Stimulated activated CD4-positive, alpha-beta T cell treated with anti-CD3 and anti-CD28 coated beads, Interleukin-1b, Interleukin-23, amount 100 ng/mL, for 48 hours (primary cell): ENCODE data around the gene PDP2.
"Not testable (repeated sequence)": the region's sequence is repeated elsewhere in the genome, so short reads cannot be mapped to it uniquely, and the experiment has no call there.

Experiments used
- DNase-seq: peaks from one replicate; pipeline ENCODE4 v3.0.0-alpha.2; 2020

PDP2 gene

DNA sequence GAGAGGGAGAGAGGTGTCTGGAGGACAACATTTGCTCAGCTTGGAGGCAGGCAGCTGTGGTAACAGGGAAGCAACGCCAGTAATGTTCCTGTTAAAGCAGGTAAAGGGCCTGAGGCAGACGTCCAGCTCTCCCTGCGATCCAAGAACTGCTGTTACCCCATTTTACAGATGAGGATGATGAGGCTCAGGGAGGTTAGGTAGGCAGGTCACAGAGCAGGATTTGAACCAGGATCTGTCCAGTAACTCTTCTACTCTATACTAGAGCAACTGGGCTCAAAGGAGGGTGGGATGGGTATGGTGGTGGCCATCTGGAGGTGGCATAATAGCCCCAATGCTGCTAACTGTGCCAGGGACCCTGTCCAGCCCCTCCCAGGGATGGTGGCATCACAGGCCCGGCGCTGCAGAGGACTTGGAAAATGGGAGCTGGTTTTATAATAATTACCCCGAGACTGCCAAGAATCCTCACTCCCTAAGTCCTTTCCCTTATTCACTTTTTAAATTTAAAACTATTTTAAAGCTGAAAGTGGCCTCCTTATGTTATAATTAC, 24.1 kb upstream of the PDP2 start:
- DNase-seq = no peak

DNA sequence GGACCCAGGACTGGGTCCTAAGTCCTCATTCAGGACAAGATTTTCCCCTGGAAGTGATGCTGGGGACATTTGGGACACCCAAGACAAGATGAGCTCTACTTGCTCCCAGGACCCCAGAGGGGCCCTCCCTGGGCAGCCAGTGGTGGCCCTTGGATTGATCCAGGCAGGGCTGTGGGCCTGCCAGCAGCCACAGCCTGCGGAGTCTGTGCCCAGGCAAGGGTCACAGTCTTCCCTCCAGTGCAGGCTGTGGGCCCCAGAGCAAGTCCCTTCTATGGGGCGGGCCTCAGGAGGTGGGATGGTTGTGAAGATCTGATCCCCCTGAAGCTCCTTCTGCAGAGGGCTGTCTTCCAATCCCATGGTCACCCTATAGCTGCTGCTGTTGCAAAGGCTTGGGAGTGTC, 23.5 kb upstream of the PDP2 start:
- no peak for DNase-seq

DNA sequence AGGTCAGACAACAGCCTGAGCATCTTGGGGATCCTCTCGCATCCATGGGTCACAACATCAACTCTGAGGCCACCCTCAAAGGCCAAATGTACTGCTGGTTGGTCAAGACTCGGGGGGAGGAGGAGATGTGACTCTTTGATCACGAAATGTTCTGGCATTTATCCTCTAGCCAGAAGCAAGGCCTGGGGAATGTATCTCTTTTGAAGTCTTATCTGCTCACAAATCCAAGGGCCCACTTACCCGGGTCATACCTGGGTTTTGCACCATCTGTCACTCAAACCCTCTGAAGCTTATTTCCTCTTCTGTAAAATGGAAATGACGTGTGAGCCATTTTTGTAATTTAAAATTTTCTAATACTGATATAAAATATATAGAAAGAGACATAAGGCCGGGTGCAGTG, 22.9 kb upstream of the PDP2 start:
- no peak for DNase-seq

DNA sequence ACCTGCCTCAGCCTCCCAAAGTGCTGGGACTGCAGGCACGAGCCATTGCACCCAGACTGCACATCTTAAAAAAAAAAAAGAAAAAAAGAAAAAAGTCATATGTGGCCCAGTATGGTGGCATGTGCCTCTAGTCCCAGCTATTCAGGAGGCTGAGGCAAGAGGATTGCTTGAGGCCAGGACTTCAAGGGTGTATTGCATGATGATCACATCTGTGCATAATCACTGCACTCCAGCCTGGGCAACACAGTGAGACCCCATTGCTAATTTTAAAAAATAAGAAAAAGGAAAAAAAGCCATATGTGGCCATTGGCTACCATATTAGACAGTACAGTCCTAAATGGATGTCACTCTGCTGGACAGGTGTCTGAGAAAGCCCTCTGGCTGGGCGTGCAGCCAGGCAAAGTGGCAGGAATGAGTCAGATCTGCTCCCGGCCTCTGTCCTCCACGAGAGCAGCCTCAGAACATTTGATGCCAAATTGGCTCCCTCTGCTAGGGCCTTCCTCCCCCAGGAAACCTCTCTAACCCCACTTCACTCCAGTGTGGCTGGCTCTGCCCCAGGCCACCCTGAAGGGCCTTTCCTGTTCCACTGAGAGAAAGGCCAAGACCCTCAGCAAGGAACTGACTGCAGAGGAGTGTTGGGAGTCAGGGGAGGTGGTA, 21.4 kb upstream of the PDP2 start:
- no peak for DNase-seq

DNA sequence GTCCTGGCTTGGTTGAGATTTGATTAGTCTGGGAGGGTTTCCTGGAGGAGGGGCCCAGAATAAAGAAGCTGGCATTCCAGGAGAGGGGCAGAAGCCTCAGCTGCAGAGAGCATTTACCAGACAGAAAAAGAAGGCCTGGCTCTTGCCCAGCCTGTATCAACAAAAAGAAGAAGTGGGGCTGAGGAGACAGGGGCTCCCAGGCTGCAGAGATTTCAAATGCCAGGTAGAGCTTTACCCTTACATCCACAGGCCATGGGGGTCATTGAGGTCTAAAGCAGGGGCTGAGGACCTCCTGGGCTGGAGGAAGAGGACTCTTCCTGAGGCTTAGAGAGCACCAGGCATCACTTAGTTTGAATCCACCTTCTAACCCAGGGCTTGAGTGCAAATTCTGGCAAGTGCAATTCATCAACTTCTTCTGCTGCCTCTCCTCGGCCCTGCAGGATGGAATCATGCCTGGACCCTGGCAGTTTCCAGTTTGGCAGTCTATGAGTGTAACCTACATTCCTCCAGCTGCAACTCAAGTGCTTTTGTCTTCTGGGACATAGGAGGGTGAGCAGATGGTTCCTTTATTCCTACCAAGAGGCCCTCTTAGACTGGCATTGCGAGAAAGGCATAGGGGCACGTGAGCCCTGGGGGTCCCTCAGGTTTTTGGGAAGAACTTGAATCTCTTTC, 20.8 kb upstream of the PDP2 start:
- DNase-seq = no peak

DNA sequence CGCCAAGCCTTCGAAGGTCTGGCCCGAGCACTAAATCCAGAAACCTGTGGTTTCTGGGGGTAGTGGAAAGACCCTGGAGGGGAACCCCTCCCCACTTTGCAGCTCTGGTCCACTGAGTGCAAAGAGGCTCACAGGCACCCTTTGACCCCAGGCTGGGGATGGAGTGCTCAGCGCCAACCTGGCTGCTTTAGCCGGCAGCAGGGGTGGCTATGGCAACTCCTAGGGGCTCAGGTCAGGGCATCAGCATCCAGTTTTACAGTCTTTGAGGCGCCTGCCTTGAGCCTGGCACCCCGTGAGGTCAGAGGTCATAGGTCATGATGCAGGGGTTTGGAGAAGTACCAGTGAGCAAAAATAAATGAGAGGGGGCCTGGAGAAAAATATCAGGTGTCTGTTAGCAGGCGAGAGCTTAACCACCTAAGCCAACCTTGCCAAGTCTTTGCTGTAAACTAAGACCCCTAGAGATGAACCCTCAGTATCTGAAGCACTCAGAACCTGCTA, 18.2 kb upstream of the PDP2 start:
- no peak for DNase-seq

DNA sequence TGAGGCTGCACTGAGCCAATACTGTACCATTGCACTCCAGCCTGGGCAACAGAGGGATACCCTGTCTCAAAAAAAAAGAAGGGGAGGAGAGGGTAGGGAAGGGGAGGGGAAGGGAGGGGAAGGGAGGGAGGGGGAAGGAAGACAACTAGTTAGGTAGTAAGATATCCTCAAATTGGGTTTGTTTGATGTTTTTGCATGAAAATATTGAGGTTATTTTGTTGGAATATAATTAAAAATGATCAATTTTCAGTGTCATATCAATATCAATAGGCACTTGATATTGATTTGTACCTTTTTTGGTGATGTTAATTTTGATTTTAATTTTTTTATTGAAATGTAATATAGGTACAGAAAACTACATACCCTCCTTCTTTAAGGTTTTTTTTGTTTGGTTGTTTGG, 16.6 kb upstream of the PDP2 start:
- DNase-seq = no peak

DNA sequence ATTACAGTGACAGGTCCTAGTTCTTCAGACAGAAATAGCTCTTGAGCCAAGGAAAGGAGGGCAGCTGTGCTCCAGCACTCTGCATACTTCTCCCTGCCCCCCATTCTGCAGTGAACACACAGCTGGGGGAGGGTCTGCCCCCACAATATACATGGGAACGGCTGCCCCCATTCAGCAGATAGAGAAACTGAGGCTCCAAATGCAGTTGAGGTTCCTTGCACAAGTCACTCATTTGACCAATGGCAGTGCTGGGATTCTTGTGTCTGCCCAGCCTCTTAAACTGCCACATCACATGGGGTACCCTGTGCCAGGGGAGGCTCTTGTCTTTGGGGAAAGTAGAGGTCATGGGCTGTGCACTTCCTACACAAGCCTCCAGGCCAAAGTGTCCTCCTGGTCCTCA, 10.9 kb upstream of the PDP2 start:
- DNase-seq = no peak

DNA sequence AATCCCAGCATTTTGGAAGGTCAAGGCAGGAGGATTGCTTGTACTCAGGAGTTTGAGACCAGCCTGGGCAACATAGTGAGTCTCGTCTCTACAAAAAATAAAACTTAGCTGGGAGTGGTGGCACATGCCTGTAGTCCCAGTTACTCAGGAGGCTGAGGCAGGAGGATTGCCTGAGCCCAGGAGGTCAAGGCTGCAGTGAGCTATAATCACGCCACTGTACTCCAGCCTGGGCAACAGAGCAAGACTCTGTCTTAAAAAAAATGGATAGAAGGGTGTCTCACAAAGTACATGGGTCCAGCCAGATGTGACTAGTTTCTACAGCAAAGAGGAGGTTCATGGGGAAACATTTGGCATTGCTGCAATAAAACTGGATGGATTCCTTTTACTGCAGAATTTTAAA, 9.0 kb upstream of the PDP2 start:
- not testable (repeated sequence) for DNase-seq

DNA sequence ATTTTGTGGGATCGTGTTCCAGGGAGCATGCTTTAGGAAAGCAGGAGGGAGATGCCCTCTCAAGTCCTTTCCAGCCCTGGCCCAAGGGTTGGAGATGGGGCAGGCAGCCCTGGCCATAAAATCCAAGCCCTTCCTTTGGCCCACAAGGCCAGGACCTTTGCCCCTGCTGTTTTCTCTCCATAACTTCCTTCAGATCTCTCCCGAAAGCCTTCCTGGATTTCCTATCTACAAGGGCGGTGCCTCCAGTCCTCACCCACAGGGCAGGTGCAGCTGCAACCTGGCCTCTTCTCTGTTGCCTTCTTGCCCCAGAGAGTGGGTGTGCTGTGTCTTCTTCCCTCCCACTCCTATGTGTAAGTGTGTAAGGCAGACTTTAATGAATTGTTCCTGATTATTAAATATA, 8.5 kb upstream of the PDP2 start:
- DNase-seq = no peak

DNA sequence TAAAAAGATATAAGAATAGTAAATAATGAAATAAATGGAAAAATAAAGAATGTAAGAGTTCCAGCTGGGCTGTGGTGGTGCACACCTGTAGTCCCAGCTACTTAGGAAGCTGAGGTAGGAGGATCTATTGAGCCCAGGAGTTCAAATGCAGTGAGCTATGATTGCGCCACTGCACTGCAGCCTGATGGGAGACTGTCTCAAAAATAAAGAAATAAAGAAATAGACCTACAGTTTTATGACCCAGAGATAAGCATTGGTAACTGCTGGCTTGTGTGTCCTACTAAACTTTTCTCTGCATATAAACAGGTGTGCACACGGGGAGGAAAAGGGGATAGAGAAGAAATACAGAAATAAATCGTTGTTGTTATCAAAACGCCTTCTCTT, 7.8 kb upstream of the PDP2 start:
- no peak for DNase-seq

DNA sequence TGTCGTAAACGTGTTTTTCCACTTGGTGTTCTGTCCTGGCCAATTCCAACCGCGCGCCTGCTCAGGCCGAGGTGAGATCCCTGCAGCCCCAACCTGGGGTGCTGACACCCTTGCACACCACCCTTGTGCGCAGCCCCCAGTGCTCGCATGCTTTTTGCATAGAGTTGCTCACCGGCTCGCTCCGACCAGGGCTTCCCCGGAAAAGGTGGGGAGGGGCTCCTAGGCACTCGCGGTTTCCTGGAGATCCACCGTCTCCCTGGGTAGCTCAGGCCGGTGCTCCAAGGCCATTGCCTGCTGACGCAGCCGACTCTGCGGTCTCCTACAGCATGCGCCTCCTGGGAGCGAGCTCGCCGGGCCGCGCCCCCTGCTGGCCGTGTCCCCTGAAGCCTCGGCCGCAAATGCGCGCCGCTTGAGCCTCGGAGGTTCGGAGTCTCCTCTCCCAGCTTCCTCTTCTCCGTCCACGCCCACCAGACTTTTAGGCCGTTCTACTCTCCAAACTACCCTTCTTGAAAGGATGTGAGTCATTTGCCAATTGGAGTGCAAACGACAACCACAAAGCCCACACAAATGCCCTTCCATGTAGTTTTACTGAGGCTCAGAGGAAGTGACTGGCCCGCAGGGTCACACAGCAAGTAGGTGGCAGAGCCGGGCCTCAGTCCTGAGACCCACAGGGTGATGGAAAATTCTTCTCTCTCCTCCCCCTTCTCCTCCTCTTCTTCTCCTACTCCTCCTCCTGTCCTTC, 7.2 kb upstream of the PDP2 start:
- DNase-seq = peak; percentile 94

DNA sequence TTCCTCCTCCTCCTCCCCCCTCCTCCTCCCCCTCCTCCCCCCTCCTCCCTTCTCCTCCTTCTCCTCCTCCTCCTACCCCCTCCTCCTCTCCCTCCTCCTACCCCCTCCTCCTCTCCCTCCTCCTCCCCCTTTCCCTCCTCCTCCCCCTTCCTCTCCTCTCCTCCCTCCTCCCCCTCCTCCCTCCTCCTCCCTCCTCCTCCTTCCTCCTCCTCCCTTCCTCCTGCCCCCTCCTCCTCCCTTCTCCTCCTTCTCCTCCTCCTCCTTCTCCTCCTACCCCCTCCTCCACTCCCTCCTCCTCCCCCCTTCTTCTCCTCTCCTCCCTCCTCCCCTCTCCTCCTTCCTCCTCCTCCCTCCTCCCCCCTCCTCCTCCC, 6.6 kb upstream of the PDP2 start:
- DNase-seq = no peak

DNA sequence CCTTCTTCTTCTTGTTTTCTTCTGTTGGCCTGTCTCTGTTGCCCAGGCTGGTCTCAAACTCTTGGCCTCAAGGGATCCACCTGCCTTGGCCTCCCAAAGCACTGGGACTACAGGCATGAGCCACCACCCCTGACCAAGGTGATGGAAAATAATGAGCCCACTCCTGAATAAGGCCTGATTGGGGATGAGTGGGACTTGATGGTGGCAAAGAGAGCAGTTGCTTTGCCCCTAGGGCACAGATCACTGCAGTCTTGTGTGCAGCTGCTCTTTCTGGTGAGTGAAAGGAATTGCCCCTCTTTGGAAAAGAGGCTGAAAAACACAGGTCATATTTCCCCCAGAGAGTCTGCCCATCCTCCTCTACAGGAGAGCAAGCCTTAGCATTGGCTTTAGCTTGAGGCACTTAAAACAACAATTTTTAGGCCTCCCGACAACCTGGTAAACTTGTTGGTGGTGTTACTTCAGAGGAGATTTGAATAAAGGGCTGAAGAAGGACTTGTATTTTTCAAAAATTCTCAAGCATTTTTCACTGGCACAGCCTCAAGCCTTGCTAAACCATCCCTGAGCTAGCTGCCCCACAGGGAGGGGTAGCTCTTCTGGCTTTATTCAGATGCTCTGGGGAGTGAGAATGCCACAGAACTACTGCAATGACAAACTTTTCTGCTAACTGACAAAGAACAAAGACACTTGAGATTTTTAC, 6.1 kb upstream of the PDP2 start:
- peak; percentile 33 for DNase-seq

DNA sequence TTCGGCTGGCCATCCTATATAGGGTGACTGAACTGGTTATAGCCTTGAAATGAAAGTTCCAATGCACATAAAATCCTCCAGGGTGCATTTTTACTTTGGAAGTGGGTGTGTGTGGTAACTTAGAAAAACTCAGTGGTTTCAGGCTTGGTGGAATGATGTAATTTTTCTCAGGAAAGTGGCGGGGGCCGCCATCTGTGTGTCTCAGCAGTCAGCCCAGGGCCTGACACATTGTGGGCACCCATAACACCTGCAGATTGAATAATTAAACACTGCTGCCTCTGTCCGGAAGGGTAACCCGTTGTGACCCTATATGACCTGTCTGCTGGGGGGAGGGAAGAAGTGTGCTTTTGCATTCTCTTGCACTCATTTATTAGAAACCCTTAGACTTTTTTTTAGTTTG, 2.2 kb upstream of the PDP2 start:
- DNase-seq = peak; percentile 83

DNA sequence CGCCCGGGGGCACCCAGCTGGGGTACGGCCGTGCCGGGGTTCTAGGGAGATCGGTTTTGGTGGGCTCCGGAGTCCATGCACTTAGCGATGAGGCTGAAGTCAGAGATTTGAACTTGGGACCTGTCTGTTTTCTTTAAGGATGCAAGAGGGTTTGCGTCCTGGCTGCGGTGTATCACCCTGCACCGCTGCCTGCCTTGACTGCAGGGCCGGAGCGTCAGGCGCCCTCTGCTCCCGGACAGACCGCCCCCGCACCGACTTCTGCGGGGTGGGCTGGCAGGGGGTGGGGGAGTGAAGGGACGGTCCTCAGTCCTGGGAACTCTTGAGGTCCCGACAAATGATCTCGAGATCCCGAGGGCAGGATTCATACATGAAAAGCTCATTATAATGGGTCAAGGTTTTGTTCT, 701 bp downstream of the PDP2 start:
- no peak for DNase-seq

DNA sequence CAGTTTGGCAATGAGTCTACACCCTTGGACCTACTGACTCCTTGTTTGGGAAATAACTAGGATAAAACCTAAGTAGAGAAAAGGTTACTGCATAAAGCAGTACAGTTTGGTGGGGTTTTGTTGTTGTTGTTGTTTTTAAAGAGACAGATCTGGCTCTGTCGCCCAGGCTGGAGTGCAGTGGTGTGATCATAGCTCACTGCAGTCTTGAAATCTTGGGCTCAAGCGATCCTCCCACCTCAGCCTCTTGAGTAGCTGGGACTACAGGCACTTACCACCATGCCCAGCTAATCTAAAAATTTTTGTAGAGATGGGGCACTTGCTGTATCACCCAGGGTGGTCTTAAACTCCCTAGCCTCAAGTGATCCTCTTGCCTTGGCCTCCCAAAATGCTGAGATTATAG, 1.2 kb downstream of the PDP2 start:
- DNase-seq = no peak

DNA sequence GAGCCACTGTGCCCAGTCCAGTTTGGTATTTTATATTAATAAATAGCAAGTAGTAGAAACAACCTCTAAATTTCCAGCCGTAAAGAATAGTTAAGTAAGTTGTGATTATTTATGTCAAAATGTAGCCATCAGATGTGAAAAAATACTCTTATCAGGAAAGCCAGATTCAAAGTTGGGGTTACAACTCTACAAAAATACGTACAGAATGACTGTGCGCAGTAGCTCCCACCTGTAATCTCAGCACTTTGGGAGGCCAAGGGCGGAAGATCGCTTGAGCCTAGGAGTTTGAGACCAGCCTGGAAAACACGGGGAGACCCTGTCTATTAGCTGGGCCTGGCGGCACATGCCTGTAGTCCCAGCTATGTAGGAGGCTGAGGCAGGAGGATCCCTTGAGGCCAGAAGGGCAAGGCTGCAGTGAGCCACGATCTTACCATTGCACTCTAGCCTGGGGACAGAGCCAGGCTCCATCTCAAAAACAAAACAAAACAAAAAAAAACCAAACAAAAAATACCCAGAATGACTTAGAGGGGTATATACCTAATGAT, 1.7 kb downstream of the PDP2 start:
- DNase-seq = no peak

DNA sequence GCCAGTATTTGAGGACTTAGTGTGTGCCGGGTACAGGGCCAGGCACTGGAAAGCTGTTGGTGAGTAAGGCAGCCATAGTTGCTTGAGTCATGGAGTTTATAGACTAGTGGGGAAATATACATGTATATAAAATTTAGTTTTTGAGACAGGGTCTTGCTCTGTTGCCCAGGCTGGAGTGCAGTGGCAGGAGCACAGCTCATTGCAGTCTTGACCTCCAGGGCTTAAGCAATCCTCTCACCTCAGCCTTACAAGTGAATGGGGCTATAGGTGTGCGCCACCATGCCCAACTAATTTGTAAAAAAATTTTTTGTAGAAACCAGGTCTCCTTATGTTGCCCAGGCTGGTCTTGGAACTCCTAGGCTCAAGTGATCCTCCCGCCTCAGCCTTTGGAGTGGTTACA, 2.4 kb downstream of the PDP2 start:
- DNase-seq = no peak

DNA sequence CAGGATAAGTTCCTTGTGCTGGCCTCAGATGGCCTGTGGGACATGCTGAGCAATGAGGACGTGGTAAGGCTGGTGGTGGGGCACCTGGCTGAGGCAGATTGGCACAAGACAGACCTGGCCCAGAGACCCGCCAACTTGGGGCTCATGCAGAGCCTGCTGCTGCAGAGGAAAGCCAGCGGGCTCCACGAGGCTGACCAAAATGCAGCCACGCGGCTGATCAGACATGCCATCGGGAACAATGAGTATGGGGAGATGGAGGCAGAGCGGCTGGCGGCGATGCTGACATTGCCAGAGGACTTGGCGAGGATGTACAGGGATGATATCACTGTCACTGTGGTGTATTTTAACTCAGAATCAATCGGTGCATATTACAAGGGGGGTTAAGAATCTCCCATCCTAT, 5.2 kb downstream of the PDP2 start:
- DNase-seq = no peak

DNA sequence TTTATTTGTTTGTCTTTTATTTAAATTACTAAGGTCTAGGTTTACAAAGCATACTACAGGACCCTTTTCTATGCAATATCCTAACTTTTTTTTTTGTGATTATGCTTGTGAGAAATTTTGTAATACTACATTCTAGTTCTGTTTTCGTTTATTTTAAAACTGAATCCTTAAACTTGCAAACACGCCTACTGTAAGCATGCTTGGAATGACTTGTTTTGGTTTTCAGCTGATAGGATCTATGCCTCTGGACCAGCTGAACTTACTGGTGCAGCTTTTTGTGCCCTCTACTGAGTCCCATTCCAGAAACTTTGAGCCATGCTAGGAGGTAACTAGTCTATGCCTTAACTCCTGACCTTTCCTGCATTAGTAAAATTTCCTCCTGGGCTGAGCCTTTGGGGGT, 6.0 kb downstream of the PDP2 start:
- DNase-seq = no peak

DNA sequence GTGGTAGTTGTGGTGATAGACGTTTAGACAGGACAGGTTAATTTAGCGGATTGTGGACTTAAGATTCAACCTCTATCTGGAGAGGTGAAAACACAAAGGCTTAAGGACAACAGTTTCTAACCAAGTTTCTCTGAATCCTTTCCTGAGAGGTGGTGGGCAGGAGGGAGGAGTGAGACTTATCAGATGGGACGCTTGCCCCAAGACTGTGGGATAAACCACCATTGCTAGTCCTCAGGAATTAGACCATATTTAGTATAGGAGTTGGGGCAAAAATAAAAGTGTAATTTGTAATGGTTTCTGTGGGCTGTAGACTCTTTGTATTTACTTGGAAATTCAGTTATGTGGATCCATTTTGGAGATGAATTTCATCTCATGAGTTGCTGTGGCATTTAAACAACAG, 6.6 kb downstream of the PDP2 start:
- no peak for DNase-seq
